ENCODE data around the gene FYN. TPM values are rescaled to one million over a fixed set of nuclear protein-coding genes. Genes with fewer than 3 reads are reported as not detected.

The FYN gene
- polyA plus RNA-seq, 1 donor, result 127 TPM

DNA sequence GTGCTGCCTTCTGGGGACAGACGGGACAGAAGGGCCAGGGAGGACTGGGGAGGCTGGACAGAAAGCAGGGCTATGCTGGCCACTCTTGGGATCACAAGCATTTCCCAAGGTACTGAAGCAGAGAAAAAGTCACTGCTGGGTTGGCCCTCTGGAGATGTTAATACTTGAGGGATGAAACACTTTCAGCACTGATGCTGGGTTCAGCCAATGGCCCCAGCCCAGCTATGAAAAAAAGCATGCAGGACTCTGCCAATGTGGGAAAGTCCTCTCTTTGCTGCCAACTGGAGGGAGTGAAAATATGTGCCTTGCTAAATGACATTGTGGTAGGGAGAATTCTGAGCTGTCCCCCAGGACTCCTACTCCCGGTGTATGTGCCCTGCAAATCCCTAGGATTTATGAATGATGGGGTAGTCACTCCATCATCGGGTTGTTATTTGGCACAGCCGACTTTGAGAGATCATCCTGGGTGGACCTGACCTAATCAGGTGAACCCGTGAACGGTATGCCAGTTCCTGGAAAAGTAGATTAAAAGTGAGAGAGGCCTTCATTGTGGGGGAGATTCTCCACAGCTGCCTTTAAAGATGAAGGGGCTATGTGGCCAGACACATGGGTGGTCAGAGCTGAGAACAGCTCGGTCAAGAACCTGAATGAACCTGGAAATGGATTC is 147.7 kb downstream of the FYN start:
- no peak for DNase-seq (ENCODE audit: low read depth)

DNA sequence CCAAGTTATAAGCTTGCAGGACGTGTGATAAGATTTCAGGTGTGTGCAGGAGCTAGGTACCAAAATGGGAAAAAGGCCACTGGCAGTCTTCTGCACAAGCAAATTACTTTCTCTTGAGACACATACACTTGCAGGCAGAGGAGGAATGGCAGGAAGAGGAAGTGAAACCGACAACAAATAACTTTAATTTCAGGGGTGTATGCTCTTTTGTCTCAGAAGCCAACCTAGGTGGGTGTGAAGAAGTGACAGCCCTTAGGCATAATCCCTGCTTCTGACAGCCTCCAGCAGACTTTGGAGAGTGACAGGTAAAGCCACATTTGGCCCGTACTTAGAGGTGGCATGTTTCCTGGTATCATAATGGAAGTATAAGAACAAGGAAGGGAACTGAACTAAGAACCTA is 148.7 kb downstream of the FYN start:
- DNase-seq (ENCODE audit: low read depth), result no peak

- DNase-seq (ENCODE audit: low read depth), result no peak
Observed at GRCh38 chr6:111724039-111724438, 149.2 kb downstream of the FYN start.

- DNase-seq (ENCODE audit: low read depth), result no peak
Observed at GRCh38 chr6:111723412-111723970, 149.8 kb downstream of the FYN start.

DNA sequence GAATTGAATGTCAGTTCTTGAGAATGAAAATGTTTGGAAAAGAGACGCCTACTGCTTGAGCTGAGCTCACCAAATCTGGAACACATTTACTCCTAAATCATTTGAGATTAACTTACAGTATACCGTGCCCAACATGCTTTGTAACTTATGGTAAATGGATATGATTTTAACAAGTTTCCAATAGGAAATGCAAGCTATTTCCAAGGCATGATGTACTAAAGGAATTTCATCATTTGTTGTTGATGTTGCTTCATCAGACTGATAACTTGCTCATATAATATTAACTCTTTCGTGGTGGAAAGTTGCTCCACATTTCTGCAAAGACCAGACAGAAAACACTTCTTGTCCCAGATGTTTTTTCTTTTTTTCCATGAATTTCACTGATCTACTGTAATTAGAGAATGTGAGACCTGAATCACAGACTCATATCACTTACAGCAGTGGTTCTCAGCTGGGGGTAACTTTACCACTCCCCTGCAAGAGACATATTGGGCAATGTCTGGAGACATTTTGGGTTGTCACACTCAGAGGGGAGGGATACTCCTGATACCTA is 151.0 kb downstream of the FYN start:
- peak; percentile 93 for DNase-seq (ENCODE audit: low read depth)

GRCh38 chr6:111721753-111722154 is 151.5 kb downstream of the FYN start:
- DNase-seq (ENCODE audit: low read depth), result no peak

GRCh38 chr6:111720931-111721496 is 152.2 kb downstream of the FYN start:
- DNase-seq (ENCODE audit: low read depth), result no peak

DNA sequence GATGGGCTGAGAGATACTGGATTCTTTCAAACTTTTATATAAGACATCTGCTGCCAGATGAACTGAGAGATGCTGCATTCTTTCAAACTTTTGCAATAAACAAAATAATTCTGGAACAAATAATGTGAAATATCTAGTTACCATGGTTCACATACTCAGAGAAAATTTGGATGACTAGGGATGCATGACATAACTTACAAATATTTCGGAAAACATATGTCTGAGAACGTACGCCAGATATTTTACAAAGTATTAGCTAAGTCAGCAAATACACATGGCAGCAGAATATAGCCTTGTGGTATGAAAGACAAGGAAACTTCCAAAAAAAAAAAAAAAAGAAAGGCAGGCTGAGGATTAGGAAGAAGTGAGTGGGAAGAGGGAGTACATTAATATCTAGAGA is 154.3 kb downstream of the FYN start:
- DNase-seq (ENCODE audit: low read depth), result peak; percentile 89

GRCh38 chr6:111718326-111718725 is 154.9 kb downstream of the FYN start:
- DNase-seq (ENCODE audit: low read depth), result no peak

- no peak for DNase-seq (ENCODE audit: low read depth)
Observed at GRCh38 chr6:111717621-111718020, 155.6 kb downstream of the FYN start.

DNA sequence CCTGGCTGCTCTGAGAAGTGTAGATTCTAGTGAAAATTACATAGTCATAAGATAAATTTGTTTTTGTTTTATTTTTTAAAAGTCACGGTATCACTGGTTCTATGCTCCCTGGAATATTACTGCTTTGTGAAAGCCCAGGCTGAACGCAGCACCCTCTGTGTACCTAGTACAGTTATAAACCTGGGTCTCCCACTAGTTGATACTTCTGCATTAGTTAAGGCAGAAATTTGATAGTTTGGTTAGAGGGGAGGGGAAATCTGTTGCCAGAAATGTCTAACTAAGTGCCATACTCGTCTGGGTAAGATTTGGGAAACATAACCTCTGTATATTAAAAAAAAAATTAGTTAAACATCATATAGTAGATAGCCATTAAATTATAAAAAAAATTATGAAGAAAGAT is 156.9 kb downstream of the FYN start:
- DNase-seq (ENCODE audit: low read depth), result no peak

GRCh38 chr6:111715321-111715720 is 157.9 kb downstream of the FYN start:
- DNase-seq (ENCODE audit: low read depth), result no peak

DNA sequence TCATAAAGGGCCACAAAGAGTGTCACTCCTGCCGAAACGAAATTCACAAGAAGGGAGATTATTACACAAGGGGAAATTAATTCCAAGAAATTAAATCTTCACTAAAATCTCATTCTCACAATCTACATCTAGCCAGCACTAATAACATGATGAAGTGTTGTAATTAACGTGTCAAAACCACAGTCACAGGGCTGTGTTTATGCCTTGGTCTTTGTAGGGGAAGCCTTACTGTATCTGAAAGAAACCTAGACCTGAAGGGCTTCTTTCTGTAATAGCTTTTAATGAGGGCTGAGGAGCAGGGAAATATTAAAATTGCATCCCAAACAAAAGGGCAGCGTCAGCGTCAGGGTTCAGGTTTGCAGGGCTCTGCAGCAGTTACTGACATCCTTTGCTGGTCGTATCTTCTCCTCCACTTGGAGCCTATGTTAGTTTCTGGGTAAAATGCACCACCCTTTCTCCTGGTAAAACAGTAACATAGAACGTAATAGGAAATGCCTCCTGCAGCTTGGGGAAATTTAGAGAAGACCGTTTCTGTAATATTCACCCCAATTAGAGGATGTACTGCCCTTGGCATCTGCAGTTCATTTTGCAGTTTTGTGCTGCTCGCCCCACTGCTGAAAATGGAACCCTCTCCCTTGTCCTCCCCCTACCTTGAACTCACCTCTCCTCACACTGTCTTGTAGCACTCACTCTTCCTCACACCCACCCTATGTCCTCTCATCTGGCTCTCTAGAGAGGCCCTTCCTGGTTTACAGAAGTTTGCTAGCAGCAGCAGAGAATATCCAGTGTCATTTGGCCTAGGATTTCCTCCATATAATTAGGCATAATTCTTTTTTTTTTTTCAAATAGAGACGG is 158.6 kb downstream of the FYN start:
- DNase-seq (ENCODE audit: low read depth), result no peak

DNA sequence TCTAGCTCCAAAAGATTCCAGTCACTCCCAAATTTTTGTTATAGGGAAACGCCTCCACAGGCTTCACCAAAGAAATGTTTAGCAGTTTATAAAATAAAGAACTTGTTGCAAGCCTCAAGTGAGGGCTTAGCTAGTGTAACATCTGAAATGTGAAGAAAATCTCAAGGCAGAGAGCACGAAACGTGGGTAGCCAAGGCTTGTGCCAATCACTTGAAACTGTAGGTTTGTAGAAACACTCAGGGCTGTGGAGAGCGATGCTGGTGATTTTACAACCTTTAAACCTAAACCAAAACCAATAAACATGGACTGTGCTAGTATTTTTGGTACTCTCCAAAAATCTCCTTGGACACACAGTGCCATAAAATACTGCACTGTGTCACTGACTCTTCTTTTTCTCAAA is 159.4 kb downstream of the FYN start:
- no peak for DNase-seq (ENCODE audit: low read depth)

GRCh38 chr6:111713236-111713635 is 160.0 kb downstream of the FYN start:
- DNase-seq (ENCODE audit: low read depth), result no peak

- no peak for DNase-seq (ENCODE audit: low read depth)
Observed at GRCh38 chr6:111711984-111712752, 161.1 kb downstream of the FYN start.

DNA sequence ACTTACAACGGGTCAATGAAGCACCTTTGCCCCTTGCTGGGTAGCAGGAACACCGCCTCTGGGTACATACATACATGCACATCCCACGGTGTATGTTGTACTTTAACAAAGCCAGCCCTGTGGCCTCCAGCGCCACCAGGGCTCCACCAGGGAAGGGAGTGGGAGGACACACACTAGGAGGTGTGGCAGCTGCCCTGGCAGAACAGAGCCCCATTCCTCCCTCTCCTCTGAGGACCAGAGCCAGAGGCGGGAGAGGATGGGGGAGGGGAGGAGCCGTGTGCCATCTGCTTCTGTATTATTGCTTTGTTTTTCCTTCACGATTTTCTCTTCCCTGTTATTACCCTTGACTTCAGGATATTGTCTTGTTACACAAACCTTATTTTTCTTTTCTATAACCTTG is 161.8 kb downstream of the FYN start:
- no peak for DNase-seq (ENCODE audit: low read depth)

DNA sequence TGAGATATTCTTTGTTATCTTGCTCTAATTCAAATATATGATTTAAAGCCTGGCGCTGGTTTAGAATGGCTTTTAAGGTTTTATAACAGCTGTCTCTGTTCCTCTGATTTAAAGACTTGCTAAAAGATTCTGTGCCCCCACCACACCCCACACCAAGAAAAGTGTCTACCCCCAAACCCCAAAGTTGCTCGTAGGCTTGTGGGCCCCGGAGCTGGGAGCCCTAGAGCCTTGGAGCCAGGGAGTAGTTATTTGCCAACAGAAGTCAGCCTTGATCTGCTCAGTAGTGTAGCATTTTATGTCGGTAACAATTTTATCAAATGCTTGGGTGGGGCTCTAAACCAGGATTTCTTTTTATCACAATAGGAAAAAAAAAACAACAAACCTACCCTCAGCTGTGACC is 162.3 kb downstream of the FYN start:
- no peak for DNase-seq (ENCODE audit: low read depth)

- DNase-seq (ENCODE audit: low read depth), result no peak
Observed at GRCh38 chr6:111710439-111710838, 162.8 kb downstream of the FYN start.

DNA sequence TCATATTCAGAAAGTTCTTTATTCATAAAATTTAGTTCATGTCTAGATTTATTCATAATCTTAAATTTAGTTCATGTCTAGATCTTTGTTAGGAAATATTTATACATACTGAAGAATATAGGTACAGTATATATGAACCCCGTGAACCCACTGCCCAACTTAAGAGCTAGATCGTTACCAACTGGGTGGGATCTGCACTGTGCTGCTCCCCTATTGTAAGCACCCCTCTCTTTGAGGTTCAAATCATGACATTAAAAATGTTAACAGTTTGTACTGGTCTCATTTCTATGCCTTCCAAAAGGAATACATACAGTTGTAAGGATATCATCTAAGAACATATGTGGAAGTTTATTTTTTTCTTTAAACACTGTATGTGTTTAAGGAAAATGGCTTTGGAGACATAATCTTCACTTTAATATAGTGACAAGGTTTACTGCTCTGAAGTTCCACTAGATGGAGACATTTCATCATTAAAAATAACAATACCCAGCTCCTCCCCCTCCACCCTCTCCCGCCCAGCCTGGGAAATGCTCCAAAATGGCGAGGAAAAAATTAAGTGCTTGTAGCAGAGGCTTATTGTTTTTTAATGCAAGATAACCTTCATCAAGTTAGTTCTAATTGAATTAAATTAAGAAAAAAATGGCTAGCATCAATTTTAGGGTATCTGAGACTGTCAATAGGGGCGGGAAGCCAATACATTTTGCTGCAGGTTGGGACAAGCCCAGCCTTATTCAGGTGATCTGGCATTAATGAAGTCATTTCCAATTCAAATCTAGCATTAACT is 163.4 kb downstream of the FYN start:
- DNase-seq (ENCODE audit: low read depth), result peak; percentile 70

GRCh38 chr6:111709201-111709600 is 164.1 kb downstream of the FYN start:
- DNase-seq (ENCODE audit: low read depth), result no peak

Data from forelimb muscle (tissue), 1 donor.